HTERT RPE-1 (cell line): ENCODE measurements around the gene SLC26A2.

Source experiments
- in situ Hi-C: fragments of 300-500 bp; cut with MboI; formaldehyde crosslinking; loops from 4 replicates; pipeline ENCODE4 v1.14.3; 2020; ENCODE audit warnings: low sequenced_read_pairs

The SLC26A2 gene

DNA sequence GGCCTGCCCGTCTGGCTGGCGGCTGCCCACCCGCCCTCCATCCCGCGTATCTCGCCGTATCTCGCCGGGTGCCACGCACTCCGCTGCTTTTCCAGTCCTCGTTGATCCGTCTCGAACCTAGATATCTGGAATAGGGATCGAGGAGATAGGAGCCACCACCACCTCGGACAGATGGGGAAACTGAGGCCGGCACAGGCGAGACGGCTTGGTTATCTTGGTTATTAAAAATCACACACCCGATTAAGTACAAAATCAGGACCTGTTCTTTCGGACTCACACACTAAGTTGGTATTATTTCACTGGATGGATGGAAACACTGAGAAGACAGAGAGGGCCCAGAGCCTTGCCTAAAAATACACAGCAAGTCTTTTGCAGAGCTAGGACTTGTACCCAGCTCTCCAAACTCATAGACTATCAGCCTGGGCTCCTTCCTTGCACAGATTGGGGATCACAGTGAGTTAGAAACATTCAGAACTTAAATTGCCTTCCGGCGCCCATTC is 678 bp downstream of the SLC26A2 start:
- in situ Hi-C loops: no loop called here

DNA sequence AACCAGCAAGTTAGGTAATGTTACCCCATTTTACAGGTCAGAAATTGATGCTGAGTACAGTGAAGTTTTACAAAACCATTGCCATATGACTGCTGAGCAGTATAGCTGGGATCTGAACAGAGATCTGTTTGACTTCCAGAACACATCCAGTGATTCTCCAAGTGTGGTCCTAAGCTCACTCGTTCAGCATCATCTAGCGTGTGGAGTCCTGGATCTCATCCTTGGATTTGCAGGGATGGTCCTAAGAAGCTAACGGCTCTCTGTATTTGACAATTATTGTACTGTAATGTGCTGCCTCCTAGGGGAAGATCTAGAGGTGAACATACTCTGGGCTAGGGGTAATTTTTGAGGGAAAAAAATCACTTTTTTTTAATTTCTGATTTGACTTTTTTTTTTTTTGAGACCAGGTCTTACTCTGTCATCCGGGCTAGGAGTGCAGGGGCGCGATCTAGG is 1.4 kb downstream of the SLC26A2 start:
- in situ Hi-C loops: no loop called here

DNA sequence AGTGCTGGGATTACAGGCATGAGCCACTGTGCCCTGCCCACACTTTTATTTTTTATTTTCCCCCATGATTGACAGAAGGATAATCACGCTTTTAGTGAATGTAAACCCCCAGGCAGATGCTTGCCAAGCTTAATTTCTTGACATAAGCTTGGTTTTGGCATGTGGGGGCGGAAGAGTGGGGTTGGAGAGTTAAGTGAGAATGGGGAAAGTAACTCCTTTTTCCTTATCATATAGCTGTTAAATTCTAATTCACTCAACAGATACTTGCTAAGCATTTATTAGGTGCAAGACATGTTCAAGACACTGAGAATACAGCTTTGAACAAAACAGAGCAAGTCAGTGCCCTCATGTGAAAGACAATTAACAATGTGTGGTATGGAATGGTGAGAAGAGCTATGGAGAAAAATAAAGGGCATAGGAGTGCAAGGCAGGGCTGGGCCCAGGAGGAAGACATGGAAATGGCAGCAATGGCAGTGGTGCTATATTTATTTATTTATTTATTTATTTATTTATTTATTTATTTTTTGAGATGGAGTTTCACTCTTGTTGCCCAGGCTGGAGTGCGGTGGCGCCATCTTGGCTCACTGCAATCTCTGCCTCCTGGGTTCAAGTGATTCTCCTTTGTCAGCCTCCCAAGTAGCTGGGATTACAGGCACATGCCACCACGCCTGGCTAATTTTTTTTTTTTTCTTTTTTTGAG is 2.2 kb downstream of the SLC26A2 start:
- in situ Hi-C loops: no loop called here

DNA sequence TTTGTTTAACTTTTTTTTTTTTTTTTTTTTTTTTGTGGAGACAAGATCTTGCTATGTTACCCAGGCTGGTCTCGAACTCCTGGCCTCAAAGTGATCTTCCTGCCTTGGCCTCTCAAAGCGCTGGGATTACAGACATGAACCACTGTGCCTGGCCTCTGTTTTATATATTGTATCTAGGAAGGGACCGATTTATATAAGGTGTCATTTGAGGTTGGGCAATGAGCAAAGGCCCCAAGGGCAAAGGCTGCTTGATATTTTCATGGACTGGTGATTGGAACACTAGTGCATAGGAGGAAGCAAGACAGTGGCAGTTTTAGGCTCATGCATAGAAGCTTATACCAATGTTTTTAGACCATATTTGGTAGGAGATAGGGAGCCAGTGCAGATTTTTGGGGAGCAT is 3.2 kb downstream of the SLC26A2 start:
- in situ Hi-C loops: no loop called here

DNA sequence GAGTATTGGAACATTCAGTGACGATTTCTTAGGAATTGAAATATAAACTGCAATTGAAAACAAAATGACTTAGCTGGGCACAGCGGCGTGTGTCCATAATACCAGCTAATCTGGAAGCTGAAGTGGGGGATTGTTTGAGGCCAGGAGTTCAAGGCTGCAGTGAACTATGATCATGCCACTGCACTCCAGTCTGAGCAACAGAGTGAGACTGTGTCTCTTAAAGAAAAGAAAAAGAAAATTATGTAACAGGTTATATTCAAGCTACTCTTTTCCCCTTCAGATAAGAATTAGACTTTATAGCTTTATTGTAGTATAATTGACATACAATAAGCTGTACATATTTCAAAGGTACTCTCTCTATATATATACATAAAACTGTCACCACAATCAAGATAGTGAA is 6.4 kb downstream of the SLC26A2 start:
- in situ Hi-C loops: no loop called here

DNA sequence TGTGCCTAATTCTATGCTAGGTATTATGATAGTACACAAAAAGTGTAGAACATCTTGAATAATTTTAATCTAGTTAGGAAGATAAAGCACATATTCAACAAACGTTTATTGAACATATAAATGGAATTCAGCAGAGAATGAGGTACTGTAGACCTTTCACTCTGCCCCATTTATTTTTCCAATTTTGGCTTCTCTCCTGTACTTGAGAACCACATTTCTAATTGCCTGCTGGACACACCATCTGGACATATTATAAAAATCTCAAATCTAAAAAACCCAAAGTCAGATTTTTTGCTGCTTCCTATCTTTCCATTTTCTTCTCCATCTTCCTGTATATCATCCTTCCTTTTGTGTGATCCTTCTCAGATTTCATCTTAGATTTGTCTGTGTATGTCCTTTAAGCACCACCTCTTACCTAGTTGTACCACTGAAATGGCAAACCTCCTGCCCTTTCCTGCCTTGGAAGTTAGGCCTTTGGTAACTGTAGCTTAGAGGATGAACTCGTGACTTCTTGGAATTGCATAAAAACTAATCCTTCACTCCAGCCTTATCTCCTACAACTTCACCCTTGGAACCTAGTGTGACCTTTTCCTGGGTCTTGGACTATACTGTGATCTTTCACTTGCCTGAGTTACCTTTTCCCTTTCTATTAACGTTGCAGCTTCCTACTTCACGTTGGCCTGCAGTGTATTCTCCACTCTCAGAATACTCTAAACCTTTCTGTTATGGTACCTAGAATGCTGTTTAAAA is 8.8 kb downstream of the SLC26A2 start:
- in situ Hi-C loops: no loop called here

DNA sequence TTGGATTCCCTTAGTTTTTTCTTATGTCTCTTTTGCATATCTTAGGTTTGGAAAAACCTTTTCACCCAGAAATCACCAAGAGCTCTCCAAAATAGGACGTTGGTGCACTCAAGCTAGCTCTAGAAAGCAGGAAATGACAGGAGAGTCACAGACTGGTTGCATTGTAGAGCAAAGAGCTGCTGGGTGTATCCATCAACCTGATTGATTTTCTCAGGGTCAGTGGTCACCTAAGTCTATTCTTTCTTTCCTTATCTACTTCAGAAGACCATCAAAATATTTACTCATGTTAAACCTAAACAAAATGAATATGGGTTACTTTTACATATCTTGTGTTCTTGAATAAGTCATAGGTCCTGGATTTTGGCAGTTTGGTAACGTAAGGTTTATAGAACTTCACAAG is 14.9 kb downstream of the SLC26A2 start:
- in situ Hi-C loops: loop anchor here (25.0 kb wide), 1 partner anchor 338 kb away; no protein-coding TSS in a partner anchor

DNA sequence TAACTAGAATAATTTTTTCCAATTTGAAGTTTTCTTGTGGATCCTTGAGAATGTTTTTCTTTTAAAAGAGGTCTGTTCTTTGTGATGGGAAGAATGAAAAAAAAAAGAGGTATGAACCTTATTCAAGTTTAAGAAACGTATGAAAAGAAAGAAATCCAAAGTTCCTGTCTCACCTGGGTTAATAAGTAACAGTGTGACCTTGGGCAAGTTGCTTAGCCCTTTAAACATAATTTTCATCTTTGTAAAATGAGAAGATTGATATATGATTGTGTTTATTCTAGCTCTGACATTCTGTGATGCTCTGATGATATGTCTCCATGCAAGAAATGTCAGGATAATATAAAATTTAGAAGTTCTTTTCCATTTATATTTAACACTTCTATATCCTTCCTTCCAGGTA is 19.3 kb downstream of the SLC26A2 start:
- in situ Hi-C loops: loop anchor here (25.0 kb wide), 1 partner anchor 343 kb away; no protein-coding TSS in a partner anchor

DNA sequence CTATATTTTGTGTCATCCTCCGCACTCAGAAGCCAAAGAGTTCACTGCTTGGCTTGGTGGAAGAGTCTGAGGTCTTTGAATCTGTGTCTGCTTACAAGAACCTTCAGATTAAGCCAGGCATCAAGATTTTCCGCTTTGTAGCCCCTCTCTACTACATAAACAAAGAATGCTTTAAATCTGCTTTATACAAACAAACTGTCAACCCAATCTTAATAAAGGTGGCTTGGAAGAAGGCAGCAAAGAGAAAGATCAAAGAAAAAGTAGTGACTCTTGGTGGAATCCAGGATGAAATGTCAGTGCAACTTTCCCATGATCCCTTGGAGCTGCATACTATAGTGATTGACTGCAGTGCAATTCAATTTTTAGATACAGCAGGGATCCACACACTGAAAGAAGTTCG is 20.6 kb downstream of the SLC26A2 start:
- in situ Hi-C loops: loop anchor here (25.0 kb wide), 1 partner anchor 344 kb away; no protein-coding TSS in a partner anchor

DNA sequence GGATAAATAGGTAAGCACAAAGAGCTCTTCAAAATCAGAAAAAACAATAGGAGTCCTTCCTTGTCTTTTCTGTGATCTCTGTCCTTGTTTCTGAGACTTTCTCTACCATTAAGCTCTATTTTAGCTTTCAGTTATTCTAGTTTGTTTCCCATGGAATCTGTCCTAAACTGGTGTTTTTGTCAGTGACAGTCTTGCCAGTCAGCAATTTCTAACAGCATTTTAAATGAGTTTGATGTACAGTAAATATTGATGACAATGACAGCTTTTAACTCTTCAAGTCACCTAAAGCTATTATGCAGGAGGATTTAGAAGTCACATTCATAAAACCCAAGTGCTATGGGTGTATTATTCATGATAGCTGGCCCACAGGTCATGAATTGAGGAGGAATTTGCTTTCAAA is 21.9 kb downstream of the SLC26A2 start:
- in situ Hi-C loops: loop anchor here (25.0 kb wide), 1 partner anchor 345 kb away; no protein-coding TSS in a partner anchor

DNA sequence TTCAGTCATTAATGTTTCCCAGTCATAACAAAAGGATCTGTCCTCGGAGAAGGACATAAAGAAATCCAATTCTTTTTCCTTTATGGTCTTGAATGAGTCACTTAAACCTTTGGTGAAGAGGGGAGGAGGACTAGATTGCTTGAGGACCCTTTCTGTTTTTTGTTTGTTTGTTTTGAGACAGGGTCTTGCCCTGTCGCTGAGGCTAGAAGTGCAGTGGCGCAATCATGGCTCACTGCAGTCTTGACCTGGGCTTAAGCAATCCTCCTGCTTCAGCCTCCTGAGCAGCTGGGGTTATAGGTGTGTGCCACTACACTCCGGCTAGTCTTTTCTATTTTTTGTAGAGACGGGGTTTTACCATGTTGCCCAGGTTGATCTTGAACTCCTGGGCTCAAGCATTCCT is 27.6 kb downstream of the SLC26A2 start:
- in situ Hi-C loops: loop anchor here (25.0 kb wide), 1 partner anchor 351 kb away; no protein-coding TSS in a partner anchor

DNA sequence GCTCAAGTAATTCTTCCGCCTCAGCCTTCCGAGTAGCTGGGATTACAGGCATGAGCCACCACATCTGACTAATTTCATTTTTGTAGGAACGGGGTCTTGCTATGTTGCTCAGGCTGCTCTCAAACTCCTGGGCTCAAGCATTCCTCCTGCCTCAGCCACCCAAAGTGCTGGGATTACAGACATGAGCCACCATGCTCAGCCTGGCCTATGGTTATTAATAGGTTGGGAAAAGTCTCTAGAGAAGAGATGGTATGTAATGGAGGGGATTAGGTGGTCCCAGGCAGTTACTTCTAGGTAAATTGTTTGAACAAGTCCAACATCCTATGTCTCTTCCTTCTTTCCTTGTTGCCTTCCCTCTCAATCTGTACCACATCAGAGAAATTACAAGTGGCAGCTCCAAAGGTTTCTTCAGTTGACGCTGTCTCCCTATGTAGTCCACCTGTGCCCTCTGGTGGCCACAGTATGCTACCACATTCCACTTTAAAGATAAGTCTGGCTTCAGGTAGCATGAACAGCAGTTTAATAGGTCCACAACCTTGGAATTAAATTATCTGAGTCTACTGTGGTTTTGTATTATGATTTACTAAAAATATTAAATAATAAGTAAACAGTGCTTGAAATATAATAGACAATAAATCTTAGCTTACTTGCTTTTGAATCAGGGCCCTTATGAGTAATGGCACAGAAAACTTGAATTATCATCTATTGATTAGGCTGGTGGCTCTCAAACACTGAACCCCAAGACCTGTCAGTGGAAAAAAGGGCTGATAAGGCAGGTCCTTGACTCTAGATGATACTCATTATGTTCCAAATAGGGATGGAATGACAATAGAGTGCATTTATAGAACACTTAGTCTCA is 30.2 kb downstream of the SLC26A2 start:
- in situ Hi-C loops: loop anchor here (25.0 kb wide), 1 partner anchor 353 kb away; no protein-coding TSS in a partner anchor

DNA sequence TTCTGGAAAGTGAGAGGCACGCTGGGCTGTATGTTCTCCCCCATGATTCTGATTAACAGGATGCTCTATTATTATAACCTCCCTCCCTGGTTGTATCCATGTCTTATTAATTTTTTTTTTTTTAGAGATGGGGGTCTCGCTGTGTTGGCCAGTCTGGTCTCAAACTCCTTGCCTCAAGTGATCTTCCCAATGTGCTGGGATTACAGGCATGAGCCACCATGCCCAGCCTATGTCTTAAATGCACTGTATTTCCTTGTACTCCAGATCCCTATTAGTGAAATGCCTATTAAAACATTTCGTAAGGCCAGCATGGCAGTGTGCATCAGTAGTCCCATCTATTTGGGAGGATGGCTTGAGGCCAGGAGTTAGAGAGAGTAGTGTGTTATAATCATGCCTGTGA is 32.9 kb downstream of the SLC26A2 start:
- in situ Hi-C loops: loop anchor here (25.0 kb wide), 1 partner anchor 356 kb away; no protein-coding TSS in a partner anchor

DNA sequence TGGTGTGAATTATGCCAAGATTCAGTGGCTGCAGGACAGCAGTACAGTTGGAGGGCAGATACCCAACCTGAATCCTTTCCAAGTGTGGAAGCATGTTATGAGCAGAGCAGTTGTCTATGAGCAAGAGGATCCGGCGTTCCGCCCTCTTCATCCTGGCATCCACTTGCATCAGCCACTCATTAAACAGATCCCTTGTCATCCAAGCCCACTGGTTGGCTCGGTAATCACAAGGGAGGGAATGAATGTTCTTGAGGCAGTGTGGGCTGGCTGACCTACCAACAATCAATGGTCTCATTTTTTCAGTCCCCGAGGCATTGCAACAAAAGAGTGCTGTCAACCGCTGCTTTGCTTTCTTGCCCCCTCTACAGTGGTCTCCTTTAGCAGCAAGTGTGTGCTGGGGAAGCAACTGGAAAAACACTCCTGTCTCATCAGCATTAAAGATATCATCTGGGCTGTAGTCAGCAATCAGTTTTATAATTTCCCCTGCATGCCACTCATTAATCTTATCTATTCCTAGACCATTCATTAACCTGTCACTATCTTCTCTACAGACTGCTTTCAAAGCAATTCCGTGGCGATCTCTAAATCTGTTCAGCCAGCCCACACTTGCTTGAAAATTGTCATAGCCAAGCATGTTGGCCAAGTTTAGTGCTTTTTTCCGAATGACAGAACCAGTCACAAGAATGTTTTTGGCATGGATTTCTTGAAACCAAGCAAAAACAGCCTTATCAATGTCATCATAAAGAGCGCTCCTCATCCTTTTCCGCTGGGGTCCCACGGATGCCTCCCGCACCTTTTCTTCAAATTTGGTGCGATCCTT is 35.0 kb downstream of the SLC26A2 start:
- in situ Hi-C loops: loop anchor here (25.0 kb wide), 1 partner anchor 358 kb away; no protein-coding TSS in a partner anchor

DNA sequence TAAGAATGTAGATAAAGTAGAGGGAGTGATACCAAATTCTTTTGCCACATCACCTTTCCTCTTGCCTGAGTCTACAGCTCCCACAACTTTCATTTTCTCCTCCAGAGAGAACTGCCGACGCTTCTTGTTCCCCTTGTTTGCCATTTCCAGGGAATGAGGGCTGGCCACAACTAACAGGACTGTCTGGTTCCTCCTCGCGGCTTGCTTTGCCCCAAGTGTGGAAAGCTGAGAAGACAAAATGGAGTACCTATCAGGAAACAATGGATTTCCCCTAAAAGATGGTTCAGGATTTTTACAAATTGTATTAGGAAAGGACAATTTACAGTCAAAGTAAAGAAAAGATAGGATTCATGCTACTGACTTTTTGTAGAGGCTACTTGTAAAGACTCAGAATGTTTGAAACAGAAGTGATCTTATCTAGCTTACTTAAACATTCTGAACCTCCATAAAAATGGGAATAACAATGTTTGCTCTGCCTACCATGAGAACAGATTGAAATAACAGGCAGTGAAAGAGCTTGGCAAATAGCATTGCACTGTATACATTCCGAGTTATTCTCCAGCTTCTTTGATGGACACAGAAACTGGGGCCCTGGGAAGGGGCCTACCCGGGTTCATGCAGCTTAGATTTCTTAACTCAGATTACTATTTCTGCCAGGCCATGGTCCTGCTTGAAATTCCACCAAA is 35.8 kb downstream of the SLC26A2 start:
- in situ Hi-C loops: loop anchor here (25.0 kb wide), 1 partner anchor 359 kb away; no protein-coding TSS in a partner anchor

DNA sequence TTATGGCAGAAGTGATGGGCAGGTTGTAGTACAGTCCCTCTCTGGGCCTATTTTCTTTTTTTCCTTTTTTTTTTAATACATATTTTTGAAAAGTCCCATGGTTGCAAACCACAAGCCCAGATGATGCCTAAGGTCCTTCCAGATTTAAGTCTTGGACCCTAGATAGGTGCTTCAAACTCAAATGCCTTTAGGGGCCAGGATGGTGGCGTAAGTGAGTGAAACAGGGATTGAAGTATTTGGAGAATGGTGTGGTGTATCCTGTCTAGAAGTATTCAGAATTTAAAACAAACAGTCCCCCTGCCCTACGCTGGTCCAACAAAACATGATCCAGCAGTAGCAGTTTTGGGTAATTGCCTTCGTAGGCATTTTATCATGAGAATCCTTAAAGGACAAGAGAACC is 37.7 kb downstream of the SLC26A2 start:
- in situ Hi-C loops: loop anchor here (25.0 kb wide), 1 partner anchor 361 kb away; no protein-coding TSS in a partner anchor

DNA sequence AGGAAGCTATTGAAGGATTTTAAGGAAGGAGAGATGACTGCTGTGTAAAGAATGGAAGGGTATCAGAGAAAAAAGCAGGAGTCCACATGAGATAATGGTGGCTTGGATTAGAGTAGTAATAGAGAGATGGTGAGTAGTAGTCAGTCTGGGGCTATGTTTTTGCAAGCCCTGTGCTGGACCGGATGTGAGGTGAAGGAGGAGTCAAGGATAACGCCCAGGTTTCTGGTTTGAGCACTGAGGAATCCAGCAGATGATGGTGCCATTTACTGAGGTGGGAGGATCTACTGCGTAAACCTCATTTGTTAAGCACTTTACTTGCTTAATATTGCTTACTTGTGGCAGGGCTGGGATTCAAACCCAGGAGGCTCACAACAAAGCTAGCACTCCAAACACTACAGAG is 38.8 kb downstream of the SLC26A2 start:
- in situ Hi-C loops: loop anchor here (25.0 kb wide), 1 partner anchor 362 kb away; no protein-coding TSS in a partner anchor

DNA sequence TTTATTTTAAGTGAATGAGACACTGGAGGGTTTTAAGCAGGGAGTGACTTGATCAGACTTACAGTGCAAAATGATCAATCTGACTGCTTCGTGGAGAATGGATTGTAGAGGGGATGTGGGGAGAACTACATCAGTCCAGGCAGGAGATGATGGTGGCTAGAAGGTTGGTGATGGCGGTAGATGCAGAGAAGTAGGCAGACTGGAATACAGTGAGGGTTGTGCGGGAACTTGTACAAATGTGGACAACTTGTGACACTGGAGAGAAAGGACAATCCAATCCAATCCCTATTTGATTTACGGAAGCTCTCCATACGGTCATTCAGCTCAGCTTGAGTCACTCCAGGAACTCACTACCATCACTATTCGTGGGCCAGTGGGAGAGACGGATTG is 39.3 kb downstream of the SLC26A2 start:
- in situ Hi-C loops: loop anchor here (25.0 kb wide), 1 partner anchor 363 kb away; no protein-coding TSS in a partner anchor
